SKM-1 (cell line): Measurements from ENCODE around the gene DRC3.

Source experiments
- DNase-seq: peaks from one replicate; lab custom pipeline; 2025; ENCODE audit not compliant: unreplicated experiment; lab: John Stamatoyannopoulos, UW

The DRC3 gene

DNA sequence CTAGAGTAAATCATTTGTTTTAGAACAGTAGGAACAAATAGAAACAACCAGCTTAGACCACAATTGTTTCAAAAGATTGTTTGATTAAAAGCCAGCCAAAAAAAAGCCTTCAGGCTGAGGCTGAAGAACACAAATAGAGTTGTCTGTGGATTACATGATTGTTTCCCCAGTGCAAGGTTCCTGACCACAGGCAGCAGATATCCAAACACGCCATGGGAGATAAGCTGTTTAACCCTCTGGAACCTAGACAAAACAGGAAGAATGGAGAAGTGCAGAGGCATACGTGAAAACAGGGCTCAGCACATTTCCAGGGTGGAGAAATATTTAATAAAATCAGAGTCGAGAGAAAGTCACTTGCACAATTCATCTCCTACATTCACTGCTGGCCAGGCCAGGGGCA lies 45.3 kb downstream of the DRC3 start:
- no peak for DNase-seq

DNA sequence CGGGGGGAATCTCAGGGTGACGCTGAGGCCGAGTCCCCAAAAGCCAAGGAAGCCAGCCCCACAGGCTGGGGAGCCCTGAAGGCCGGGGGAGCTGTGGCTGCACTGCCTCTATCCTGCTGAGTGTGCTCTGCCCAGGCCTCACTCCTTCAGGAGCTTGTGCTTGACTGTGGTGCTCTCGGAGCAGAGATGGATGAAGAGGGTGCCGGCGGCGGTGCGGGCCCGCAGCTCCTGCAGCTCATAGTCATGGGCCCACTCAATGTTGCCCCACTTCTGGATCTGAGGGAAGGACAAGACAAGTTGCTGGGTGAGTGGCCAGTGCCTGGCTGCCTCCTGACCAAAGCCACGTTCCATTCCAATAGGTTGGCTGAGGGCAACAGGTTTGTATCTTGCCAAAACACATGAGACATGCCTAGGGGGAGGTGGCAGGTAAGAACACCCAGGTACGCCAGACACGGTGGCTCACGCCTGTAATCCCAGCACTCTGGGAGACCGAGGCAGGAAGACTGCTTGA lies 45.8 kb downstream of the DRC3 start:
- no peak for DNase-seq

DNA sequence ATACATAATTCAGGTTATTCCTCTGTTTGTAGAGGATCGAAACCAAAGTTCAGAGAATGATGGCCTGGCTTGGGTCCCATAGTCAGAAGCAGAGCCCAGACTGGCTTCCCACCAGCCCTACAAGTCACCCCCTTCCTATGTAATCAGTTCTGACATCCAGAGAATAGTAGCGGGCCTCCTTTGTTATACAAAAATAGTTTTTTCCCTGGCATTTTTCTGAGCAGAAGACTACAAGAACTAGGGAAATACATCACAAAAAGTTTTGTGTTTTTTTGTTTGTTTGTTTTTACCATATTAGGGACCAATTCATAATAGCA lies 47.1 kb downstream of the DRC3 start:
- no peak for DNase-seq

DNA sequence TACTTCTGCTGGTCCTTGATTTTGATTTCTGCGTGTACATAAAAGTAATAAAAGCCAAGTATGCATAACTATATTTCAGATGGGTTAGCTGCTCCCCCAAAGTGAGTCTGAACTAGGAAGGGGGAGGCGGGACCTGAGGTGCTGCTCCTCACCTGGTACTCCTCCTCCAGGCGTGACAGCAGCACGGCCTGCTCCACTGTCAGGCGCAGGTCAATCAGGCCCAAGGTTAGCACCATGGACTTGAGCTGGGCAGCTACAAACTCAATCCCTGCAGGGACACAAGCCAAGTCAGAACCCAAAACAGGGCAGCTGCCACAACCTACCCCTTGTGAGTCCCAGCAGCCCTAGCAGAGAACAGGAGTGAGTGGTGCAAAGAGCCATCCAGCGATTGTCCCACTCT lies 48.3 kb downstream of the DRC3 start:
- no peak for DNase-seq

- DNase-seq: no peak
These were observed 48.7 kb downstream of the DRC3 start for GRCh38 chr17:18021372-18021771.

DNA sequence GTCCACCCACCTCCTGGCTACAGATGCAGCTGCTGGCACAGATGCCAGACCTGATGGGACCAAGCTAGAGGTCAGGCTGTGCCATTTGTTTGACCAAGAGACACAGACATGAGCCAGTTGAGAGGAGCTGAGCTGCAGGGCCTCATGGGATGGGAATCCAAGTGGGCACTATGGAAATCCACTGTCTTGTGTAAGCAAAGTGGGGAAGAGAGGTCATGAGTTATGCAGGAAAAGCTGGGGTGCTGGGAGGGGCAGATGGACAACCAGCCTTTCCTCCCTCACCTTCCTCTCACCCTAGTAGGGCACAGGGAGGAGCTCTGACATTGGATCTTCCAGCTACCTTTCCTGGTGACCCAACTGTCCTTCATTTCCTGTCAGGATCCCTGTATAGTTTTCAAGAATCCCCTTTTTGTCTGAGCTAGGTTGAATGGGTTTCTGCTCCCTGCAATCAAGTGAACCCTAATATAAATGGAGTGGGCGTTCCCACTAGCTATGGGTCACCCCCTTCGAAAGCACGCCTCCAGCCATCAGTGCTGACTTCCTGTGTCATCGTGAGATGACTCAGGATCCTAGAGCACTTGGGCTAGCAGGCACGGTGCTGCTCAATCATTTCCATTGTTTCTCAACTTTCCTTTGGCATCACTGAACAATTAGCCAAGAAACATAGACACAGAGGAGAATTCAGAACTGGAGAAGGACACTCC lies 52.7 kb downstream of the DRC3 start:
- no peak for DNase-seq

DNA sequence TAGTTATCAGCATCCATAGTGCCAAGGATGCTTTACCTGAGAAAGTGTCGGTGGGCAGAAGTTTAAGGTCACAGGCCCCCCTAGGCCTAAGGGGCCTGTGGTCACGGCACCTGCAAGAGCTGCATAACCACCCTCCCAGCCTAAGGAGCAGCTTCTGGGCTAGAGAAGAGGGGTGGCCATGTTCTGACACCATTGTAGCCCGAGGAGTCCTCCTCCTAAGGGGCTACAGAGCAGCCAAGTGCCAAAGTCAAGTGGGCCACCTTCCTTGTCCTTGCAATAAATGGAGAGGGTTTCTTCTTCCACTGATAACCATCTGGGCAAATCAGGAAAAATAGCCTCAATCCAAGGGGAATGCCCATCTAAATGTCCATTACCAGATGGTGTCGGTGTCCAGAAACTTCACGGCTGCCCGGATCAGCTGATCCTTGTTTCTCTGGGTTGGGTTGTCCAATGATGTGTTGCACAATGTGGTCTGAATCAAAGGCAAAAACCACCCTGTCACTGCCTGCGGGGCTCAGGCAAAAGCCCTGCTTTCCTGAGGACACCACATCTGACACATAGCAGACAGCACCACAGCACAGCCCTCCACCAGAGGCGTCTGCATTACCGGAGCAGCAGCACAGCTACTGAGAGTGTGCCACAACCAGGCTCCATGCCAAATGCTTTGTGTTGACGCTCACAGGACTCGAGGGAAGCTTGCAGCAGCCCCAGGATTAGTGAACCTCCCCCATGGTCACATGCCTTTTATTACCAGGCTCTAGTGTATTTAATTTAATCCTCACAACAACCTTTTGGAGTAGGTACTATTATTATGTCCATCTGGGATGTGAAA lies 53.5 kb downstream of the DRC3 start:
- DNase-seq: no peak

GRCh38 chr17:18027280-18027679 lies 54.6 kb downstream of the DRC3 start:
- no peak for DNase-seq

DNA sequence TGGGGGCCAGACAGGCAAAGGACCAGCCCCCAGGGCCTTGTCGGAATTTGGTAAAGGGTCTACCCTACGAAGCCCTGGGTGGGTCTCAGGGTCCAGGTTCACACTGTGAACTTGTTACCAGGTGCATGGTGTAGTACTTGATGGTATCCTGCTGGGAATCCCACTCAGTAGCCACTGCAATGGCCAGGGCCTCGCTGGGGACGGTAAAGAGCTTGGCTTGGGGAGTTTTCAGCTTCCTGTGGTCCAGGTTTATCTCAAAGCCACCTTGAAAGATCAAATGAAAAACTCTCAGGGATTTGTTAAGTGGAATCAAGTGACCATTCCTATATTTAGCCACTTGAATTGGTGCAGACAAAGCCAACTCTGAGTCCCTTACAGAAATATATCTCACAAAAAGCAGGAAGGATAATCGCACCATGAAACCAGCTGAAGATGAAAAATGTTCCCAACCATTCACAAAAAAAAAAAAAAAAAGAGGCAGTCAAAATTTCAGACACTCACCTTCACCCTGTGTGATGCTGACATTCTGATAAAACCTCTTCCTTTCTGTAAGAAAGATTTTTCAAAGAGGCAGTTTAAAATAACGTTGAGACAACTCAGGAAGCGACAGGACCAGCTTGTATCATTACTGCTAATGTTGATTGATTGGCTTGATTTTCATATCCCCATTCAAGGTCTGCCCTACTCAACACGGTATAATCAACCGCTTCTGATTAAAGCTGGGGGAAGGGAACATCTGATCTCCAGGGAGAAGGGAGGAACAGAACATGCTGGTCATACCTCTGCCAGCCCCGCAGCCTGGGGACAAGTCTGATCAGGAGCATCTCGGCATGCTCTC lies 55.7 kb downstream of the DRC3 start:
- DNase-seq: no peak

DNA sequence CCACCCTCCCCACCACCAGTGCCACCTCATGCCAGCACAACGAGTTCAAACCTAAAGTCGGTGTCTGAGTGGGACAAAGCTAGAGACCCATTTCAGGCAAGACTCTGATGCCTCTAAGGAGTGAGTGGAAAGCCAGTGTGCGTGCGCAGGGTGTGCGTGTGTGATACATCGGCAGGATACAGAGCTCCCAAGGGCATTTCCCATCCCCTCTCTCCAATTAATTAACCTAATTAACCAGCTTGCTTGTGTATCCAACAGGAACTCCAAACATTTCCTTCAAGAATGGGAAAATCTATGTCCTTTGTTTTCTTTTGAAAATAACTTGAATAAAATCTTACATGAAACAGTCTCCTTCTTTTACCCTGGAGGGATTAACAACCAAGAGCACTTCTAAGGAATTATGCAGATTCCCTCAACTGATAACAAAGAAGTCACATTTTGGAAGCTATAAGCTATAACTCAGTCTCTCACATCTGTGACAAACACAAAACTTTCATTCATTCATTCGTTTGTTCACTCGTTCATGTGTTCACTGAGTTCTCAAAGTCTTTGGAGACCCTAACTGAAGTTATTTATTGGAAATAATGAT lies 56.4 kb downstream of the DRC3 start:
- DNase-seq: no peak

DNA sequence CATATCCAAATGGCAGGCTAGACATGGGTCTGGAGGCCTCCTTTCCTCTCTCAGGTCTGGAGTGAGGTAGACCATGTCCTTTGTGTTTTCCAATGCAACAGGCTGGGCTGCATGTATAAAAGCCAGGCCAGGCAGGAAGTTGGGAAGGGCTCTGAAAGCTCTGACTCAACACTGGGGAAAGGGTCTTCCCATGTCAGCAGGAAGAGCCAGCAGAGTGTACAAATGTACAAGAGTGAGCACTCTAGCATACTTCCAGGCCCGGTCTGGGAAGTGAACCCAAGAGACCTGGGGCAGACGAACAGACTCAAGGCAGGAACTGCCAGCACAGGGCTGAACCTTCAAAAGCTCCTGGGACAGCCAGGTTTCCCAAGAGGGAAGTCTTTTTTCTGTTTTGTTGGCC lies 59.3 kb downstream of the DRC3 start:
- no peak for DNase-seq

DNA sequence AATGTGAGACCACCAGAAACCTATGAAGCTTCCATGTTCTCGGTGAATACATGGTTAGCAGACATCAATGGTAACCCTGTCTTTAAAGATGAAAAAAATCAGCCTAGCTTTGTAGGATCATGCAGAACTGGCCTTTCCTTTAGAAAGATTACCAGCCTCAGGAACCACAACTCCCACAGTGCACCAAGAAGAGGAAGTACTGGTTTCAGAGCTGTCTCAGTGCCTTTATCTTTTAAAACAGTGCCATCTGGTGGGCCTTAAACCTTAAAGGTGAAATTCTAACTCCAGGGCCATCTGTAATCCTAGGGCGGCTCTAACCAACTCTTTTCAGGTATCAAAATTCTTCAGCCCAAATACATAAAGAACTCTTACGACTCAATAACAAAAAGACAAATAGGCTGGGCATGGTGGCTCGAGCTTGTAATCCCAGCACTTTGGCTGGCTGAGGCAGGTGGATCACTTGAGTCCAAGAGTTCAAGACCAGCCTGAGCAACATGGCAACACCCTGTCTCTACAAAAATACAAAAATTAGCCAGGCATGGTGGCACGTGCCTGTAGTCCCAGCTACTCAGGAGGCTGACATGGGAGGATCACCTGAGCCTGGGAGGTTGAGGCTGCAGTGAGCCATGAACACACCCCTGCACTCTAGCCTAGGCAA lies 60.9 kb downstream of the DRC3 start:
- DNase-seq: peak; percentile 93

GRCh38 chr17:18035704-18036103 lies 63.0 kb downstream of the DRC3 start:
- DNase-seq: no peak

- DNase-seq: peak; percentile 78
These were observed 64.8 kb downstream of the DRC3 start for GRCh38 chr17:18037486-18037885.

- peak; percentile 24 for DNase-seq
These were observed 65.6 kb downstream of the DRC3 start for GRCh38 chr17:18038149-18038850.

GRCh38 chr17:18038861-18039534 lies 66.3 kb downstream of the DRC3 start, which contains the start of the genes ATPAF2 and GID4:
Gene ATPAF2, minus strand, starts transcription at chr17:18039168. Its CDS starts 155 bp downstream, at chr17:18039013.
Gene GID4, plus strand, starts transcription at chr17:18039408. Its CDS starts 57 bp downstream, at chr17:18039465.
- peak; percentile 96 for DNase-seq

DNA sequence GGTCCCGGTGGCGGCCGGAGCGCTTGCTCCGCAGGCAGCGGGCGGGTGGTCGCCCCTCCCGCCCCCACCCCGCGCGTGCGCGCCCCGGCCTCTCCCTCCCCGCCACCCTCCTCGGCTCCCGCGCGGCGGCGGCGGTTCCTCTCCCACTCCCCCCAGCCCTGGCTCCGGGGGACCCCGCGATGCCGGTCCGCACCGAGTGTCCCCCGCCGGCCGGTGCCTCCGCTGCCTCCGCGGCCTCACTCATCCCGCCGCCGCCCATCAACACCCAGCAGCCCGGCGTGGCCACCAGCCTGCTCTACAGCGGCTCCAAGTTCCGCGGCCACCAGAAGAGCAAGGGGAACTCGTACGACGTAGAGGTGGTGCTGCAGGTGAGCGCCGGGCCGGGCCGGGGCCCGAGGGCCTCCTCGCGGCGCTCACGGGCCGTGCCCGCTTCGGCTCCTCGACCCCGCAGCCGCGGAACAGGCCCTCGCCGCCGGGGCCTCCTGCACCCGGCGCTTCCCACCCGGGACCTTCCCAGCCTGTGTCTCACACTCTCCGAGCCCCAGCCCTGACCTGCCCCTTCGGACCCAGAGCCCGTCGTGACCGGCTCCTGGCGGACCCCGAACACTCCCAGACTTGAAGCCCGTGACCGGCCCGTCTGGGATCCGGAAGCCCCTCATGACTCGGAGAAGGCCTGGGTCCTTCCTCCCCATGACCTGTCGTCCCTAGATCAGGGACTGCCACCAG lies 67.0 kb downstream of the DRC3 start:
- DNase-seq: no peak

DNA sequence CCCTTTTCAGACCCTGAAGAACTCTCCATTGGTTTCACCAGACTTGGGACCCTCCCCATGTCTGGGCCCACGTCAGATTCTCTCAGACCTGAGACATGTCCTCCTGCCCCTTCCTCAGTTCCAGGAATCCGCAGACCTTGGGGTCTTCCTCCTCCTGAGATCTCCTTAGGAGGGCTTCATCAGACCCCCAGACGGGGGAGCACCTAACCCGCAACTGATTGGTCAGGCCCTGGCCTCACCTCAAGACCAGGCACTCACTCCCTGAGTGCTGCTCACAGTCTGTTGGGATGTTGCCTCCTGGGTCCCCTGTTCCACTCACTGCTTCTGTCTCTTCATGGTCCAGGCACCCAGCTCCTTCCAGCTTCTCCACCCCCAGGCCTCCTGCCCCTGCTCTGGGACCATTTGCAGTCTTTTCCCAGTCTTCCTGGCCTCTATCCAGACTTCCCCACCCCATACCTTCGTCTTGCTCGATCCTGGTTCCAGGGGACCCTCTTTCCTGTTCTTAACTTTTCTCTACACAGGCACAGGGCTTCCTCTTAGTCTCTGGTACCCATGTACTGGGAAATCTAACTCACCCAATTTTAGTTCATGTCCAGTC lies 67.7 kb downstream of the DRC3 start:
- no peak for DNase-seq
